GM21737 (cell line): ENCODE measurements around the gene RMRP.
A peak's percentile ranks its signal among the peaks of the same experiment; 100 is the strongest.
"Not testable (repeated sequence)": the region's sequence is repeated elsewhere in the genome, so short reads cannot be mapped to it uniquely, and the experiment has no call there.

Source experiments
- ATAC-seq: cut with Tn5 transposase; IDR thresholded peaks from one replicate; pipeline ENCODE4 v1.9.1; 2021; ENCODE audit warnings: mild to moderate bottlenecking, moderate library complexity; ENCODE audit not compliant: unreplicated experiment

The RMRP gene

GRCh38 chr9:35646153-35646532, 11.7 kb downstream of the RMRP start:
- ATAC-seq, result no peak

GRCh38 chr9:35645736-35646135, 12.1 kb downstream of the RMRP start:
- ATAC-seq, result not testable (repeated sequence)

- no peak for ATAC-seq
These were observed 14.8 kb downstream of the RMRP start for GRCh38 chr9:35643046-35643445.

GRCh38 chr9:35641478-35641877, 16.3 kb downstream of the RMRP start:
- ATAC-seq, result not testable (repeated sequence)

GRCh38 chr9:35640431-35640830, 17.4 kb downstream of the RMRP start:
- not testable (repeated sequence) for ATAC-seq

GRCh38 chr9:35639631-35640030, 18.2 kb downstream of the RMRP start:
- ATAC-seq, result no peak

GRCh38 chr9:35639225-35639624, 18.6 kb downstream of the RMRP start:
- ATAC-seq, result not testable (repeated sequence)

GRCh38 chr9:35638751-35639150, 19.1 kb downstream of the RMRP start:
- ATAC-seq, result not testable (repeated sequence)

- not testable (repeated sequence) for ATAC-seq
These were observed 20.3 kb downstream of the RMRP start for GRCh38 chr9:35637427-35637955.

- not testable (repeated sequence) for ATAC-seq
These were observed 21.0 kb downstream of the RMRP start for GRCh38 chr9:35636877-35637246.

GRCh38 chr9:35636135-35636876, 21.5 kb downstream of the RMRP start:
- no peak for ATAC-seq

GRCh38 chr9:35635730-35636129, 22.1 kb downstream of the RMRP start:
- no peak for ATAC-seq

- ATAC-seq, result no peak
These were observed 28.2 kb downstream of the RMRP start for GRCh38 chr9:35629597-35629996.

GRCh38 chr9:35628389-35628991, 29.3 kb downstream of the RMRP start:
- no peak for ATAC-seq

- no peak for ATAC-seq
These were observed 30.2 kb downstream of the RMRP start for GRCh38 chr9:35627575-35627974.

- peak; percentile 40 for ATAC-seq
These were observed 38.0 kb downstream of the RMRP start for GRCh38 chr9:35619800-35620158.

GRCh38 chr9:35618854-35619799, 38.7 kb downstream of the RMRP start:
- ATAC-seq, result peak; percentile 48

- no peak for ATAC-seq
These were observed 39.5 kb downstream of the RMRP start, which contains the start of gene CD72 for GRCh38 chr9:35618325-35618727. CD72 (minus strand) TSS chr9:35618413; CDS start chr9:35618303, 110 bp downstream.

- no peak for ATAC-seq
These were observed 40.3 kb downstream of the RMRP start for GRCh38 chr9:35617548-35617947.

GRCh38 chr9:35616681-35617459, 40.9 kb downstream of the RMRP start:
- ATAC-seq, result no peak
